MCF 10A (cell line): Measurements from ENCODE around the gene HHIPL1. TPM values are rescaled to one million over a fixed set of nuclear protein-coding genes. Genes with fewer than 3 reads are reported as not detected.
A peak's percentile ranks its signal among the peaks of the same experiment; 100 is the strongest.

Source experiments
- Bru-seq: library from RNA; stranded (reverse); fragments of 400-500 nt; gene quantifications from one replicate; lab custom pipeline; 2021; lab: Mats Ljungman, UMichigan
- BruChase-seq, 2 experiments: library from RNA; stranded (reverse); fragments of 400-500 nt; gene quantifications; one replicate each; lab custom pipeline; 2021; lab: Mats Ljungman, UMichigan
- BruUV-seq: library from RNA; stranded (reverse); fragments of 400-500 nt; replicated peaks from 2 replicates; lab custom pipeline; 2021; lab: Mats Ljungman, UMichigan
- CTCF ChIA-PET: fragments of 300-600 bp; sonication (Branson Sonifier 250); formaldehyde crosslinking; extraction: SDS; loops from one replicate; lab custom pipeline; 2021; ENCODE audit warnings: antibody characterized with exemption, inconsistent platforms; lab: Yijun Ruan, JAX
- POLR2A ChIA-PET: fragments of 300-600, 350-650 bp; sonication (Branson Sonifier 250); formaldehyde crosslinking; extraction: SDS; loops from one replicate; lab custom pipeline; 2020; ENCODE audit warnings: antibody characterized with exemption, inconsistent platforms; lab: Yijun Ruan, JAX
- DNase-seq: peaks from one replicate; pipeline ENCODE4 v3.0.0-alpha.2; 2018; ENCODE audit not compliant: unreplicated experiment
- H3K27ac Mint-ChIP-seq: one replicate; pipeline ENCODE4 v1.8.0; 2022; ENCODE audit warnings: mild to moderate bottlenecking, low read depth, mixed read lengths; ENCODE audit not compliant: unreplicated experiment
- H3K27me3 Mint-ChIP-seq: one replicate; pipeline ENCODE4 v1.8.0; 2022; ENCODE audit warnings: mixed read lengths; ENCODE audit not compliant: insufficient read depth, unreplicated experiment
- H3K36me3 Mint-ChIP-seq: one replicate; pipeline ENCODE4 v1.8.0; 2022; ENCODE audit warnings: mild to moderate bottlenecking, moderate library complexity, mixed read lengths; ENCODE audit not compliant: insufficient read depth, unreplicated experiment
- H3K4me1 Mint-ChIP-seq: one replicate; pipeline ENCODE4 v1.8.0; 2022; ENCODE audit warnings: mixed read lengths; ENCODE audit not compliant: insufficient read depth, unreplicated experiment
- H3K4me3 Mint-ChIP-seq: one replicate; pipeline ENCODE4 v1.8.0; 2022; ENCODE audit warnings: mild to moderate bottlenecking, moderate library complexity, mixed read lengths; ENCODE audit not compliant: unreplicated experiment
- H3K9me3 Mint-ChIP-seq: one replicate; pipeline ENCODE4 v1.8.0; 2022; ENCODE audit warnings: mixed read lengths; ENCODE audit not compliant: unreplicated experiment
- intact Hi-C: fragments of 100-400 bp; cut with micrococcal nuclease; formaldehyde crosslinking; loops from 2 replicates; pipeline ENCODE4 v1.14.1; 2022
- long read RNA-seq: library from polyadenylated mRNA; stranded (forward); transcript quantifications from one replicate; pipeline ENCODE4 v2.0.0, GENCODE V29; 2022
- total RNA-seq: library from RNA; stranded (reverse); gene quantifications from 2 replicates; pipeline ENCODE4 v1.2.3, GENCODE V29; 2022
- TF ChIP-seq, protein P1 (sequence below): fragments of 200-600 bp; IDR thresholded peaks from one replicate; pipeline ENCODE4 v1.8.0; 2022; ENCODE audit warnings: antibody characterized with exemption, mild to moderate bottlenecking; ENCODE audit not compliant: unreplicated experiment

Gene HHIPL1
- total RNA-seq (0.10 TPM in 1 of 2 replicates, not detected in the other), Bru-seq, nascent RNA (percentile 9 among the genes with signal in this experiment), BruChase-seq, experiment 1, labeled RNA remaining after a 6-hour chase (percentile 12 among the genes with signal in this experiment), BruChase-seq, experiment 2, labeled RNA remaining after a 2-hour chase (percentile 12 among the genes with signal in this experiment)
- long read RNA-seq: 0 reads

DNA sequence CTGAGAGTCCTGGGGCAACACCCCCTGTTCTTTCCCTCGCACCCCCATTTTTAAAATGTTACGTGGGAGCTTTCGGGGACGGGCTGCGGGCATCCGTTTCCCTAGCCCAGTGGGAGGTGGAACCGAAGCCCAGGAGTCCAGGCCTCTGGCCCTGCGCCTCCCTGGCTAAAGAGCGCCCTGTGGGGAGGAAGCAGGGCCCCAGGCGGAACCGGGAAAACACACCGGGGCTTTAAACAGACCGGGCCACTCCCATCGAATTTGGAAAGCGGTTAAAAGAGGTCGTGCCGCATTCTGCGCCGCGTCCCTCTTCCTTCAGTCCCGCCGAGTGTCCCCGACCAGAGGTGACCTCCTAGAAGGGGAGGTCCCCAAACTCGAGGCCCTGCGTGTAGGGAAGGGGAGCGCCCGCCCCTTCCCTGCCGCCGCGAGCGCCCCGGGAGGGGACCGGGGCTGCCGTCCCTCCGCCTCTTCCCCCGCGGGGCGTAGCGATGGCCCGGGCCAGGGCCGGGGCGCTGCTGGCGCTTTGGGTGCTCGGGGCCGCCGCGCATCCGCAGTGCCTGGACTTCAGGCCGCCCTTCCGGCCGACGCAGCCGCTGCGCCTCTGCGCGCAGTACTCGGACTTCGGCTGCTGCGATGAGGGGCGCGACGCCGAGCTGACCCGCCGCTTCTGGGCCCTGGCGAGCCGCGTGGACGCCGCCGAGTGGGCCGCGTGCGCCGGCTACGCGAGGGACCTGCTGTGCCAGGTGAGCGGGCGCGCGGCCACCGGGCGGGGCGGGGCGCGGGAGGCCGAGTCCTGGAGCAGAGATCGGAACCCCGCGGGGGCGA, at the start of gene HHIPL1:
Gene HHIPL1, plus strand, starts transcription at position 407 of the 822 bp plus-strand sequence. Its CDS starts 79 bp downstream, at position 486.
- Mint-ChIP-seq H3K36me3 (peaks cover 6% of the 10 kb centered on the region), H3K4me3 (no peak within 1 kb of the TSS), H3K27ac (no peak within 1 kb of the TSS), H3K27me3 (no peaks in the 10 kb centered on the region), H3K9me3 (no peaks in the 10 kb centered on the region), H3K4me1 (peaks cover 8% of the 10 kb centered on the region)
- BruUV-seq: no TSS peak
- TF ChIP-seq, protein P1, sequence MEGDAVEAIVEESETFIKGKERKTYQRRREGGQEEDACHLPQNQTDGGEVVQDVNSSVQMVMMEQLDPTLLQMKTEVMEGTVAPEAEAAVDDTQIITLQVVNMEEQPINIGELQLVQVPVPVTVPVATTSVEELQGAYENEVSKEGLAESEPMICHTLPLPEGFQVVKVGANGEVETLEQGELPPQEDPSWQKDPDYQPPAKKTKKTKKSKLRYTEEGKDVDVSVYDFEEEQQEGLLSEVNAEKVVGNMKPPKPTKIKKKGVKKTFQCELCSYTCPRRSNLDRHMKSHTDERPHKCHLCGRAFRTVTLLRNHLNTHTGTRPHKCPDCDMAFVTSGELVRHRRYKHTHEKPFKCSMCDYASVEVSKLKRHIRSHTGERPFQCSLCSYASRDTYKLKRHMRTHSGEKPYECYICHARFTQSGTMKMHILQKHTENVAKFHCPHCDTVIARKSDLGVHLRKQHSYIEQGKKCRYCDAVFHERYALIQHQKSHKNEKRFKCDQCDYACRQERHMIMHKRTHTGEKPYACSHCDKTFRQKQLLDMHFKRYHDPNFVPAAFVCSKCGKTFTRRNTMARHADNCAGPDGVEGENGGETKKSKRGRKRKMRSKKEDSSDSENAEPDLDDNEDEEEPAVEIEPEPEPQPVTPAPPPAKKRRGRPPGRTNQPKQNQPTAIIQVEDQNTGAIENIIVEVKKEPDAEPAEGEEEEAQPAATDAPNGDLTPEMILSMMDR: no peak
- CTCF ChIA-PET: interaction anchor here (0.6 kb wide), 1 partner anchor 10 kb away, joined by 3 read pairs; no protein-coding TSS in a partner anchor
- POLR2A ChIA-PET: interaction anchor here (0.6 kb wide), 1 partner anchor 117 kb away, joined by 3 read pairs; no protein-coding TSS in a partner anchor
- intact Hi-C loops: no loop called here
- no peak for DNase-seq

- Mint-ChIP-seq H3K4me1 (peaks cover 10% of the 10 kb centered on the region), H3K27ac (no peak overlapping the region), H3K4me3 (no peak overlapping the region), H3K9me3 (no peaks in the 10 kb centered on the region), H3K27me3 (no peaks in the 10 kb centered on the region), H3K36me3 (no peaks in the 10 kb centered on the region)
- BruUV-seq: no TSS peak
- CTCF ChIA-PET: no interaction called here
- TF ChIP-seq, protein P1: no peak
- DNase-seq: no peak
- POLR2A ChIA-PET: interaction anchor here (1.8 kb wide), 1 partner anchor 20 kb away, joined by 6 read pairs; no protein-coding TSS in a partner anchor
- intact Hi-C loops: no loop called here
These were observed 49.4 kb upstream of the HHIPL1 start for GRCh38 chr14:99595524-99595923.

DNA sequence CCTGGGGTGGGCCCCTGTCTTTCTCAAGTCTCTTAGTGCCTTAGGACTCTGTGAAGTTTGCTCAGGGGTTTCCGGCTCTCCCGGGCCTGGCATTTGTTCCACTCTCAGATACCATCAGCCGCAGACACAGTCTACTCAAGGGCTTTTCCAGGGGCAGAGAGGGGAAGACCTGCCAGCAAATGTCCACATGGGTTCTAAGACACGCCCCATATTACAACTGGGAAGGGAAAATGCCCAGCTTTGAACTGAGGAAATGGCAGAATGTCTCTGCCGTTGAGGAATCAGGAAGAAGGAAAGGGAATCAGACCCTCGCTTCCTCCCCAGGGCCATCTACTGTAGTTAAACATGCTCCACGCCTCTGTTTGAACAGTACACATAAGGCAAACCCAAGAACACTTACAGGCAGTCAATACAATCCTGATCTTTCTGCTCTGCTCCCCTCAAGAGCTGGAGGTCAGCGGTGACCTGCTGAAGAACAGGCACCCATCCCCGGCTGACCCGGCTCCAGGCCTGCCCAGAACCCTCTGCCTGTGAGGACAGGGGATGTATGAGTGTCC, 48.8 kb upstream of the HHIPL1 start:
- ChIA-PET POLR2A (no interaction called here), CTCF (no interaction called here)
- TF ChIP-seq, protein P1: no peak
- Mint-ChIP-seq H3K27me3 (no peaks in the 10 kb centered on the region), H3K9me3 (no peaks in the 10 kb centered on the region), H3K4me3 (no peak overlapping the region), H3K27ac (peak overlapping the region; percentile 19), H3K36me3 (no peaks in the 10 kb centered on the region), H3K4me1 (peaks cover 17% of the 10 kb centered on the region)
- DNase-seq: no peak
- BruUV-seq: no TSS peak
- intact Hi-C loops: no loop called here

- Mint-ChIP-seq H3K4me1 (peaks cover 21% of the 10 kb centered on the region), H3K27me3 (no peaks in the 10 kb centered on the region), H3K4me3 (no peak overlapping the region), H3K27ac (peak overlapping the region; percentile 19), H3K9me3 (no peaks in the 10 kb centered on the region), H3K36me3 (no peaks in the 10 kb centered on the region)
- BruUV-seq: no TSS peak
- no peak for DNase-seq
- ChIA-PET CTCF (no interaction called here), POLR2A (no interaction called here)
- TF ChIP-seq, protein P1: no peak
- intact Hi-C loops: no loop called here
These were observed 48.2 kb upstream of the HHIPL1 start for GRCh38 chr14:99596772-99597171.
